Measurements from ENCODE around the gene DTX1. TPM values are rescaled to one million over a fixed set of nuclear protein-coding genes. Genes with fewer than 3 reads are reported as not detected.

DTX1 gene
- total and polyA plus RNA-seq, 2 donors (not counting 1 experiment from before 2014, with no cell fraction given), result 47.0 to 49.5 TPM

- H2AFZ ChIP-seq (ENCODE audit: insufficient read depth, low read depth, low read length, poor library complexity, severe bottlenecking), result peak overlapping the region; percentile 72
- peak overlapping the region; percentile 82 for H3K4me3 Mint-ChIP-seq
- H3K27ac ChIP-seq (ENCODE audit: low read length in 2 of 2), result peak overlapping the region; percentile 56 to 84
- intact Hi-C loops (cut with micrococcal nuclease), result no loop called here
- H4K20me1 ChIP-seq (ENCODE audit: control insufficient read depth, insufficient read depth, low read length, poor library complexity, severe bottlenecking), result peaks cover 13% of the 10 kb centered on the region
- ATAC-seq (ENCODE audit: low read depth) (no peak), DNase-seq (peak; percentile 18)
- peak overlapping the region; percentile 71 for H3K9ac ChIP-seq (ENCODE audit: low read length)
- H3K27ac Mint-ChIP-seq, result peak overlapping the region; percentile 84
- no peaks in the 10 kb centered on the region for H3K27me3 Mint-ChIP-seq
- H3K9me3 ChIP-seq (ENCODE audit: control extremely low read depth in 1 of 3, control insufficient read depth in 2 of 3, insufficient read depth in 1 of 3, low read length in 2 of 3), result no peaks in the 10 kb centered on the region
- H3K4me2 ChIP-seq (replicated peaks; ENCODE audit: low read depth, low read length, poor library complexity, severe bottlenecking), result peak overlapping the region; percentile 90
- TF ChIP-seq, protein P1, sequence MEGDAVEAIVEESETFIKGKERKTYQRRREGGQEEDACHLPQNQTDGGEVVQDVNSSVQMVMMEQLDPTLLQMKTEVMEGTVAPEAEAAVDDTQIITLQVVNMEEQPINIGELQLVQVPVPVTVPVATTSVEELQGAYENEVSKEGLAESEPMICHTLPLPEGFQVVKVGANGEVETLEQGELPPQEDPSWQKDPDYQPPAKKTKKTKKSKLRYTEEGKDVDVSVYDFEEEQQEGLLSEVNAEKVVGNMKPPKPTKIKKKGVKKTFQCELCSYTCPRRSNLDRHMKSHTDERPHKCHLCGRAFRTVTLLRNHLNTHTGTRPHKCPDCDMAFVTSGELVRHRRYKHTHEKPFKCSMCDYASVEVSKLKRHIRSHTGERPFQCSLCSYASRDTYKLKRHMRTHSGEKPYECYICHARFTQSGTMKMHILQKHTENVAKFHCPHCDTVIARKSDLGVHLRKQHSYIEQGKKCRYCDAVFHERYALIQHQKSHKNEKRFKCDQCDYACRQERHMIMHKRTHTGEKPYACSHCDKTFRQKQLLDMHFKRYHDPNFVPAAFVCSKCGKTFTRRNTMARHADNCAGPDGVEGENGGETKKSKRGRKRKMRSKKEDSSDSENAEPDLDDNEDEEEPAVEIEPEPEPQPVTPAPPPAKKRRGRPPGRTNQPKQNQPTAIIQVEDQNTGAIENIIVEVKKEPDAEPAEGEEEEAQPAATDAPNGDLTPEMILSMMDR (IDR thresholded peaks at IDR 0.05), result no peak
- TF ChIP-seq EZH2 (IDR thresholded peaks at IDR 0.05; ENCODE audit: borderline replicate concordance, insufficient read depth, low read depth, low read length, poor library complexity, severe bottlenecking), result no peak
- H3K4me1 Mint-ChIP-seq, result peaks cover 55% of the 10 kb centered on the region
- ChIA-PET POLR2A (no interaction called here), CTCF (interaction anchor here (1.4 to 15.1 kb wide), 2 partner anchors 40 to 97 kb away, joined by 4 to 359 read pairs; no protein-coding TSS in a partner anchor)
- H3K27me3 ChIP-seq (replicated peaks in 1 of 4; ENCODE audit: control extremely low read depth in 1 of 4, control insufficient read depth in 3 of 4, insufficient read depth in 4 of 4, low read length in 3 of 4), result no peaks in the 10 kb centered on the region
- 84% methylated on average over 10 of the region's 13 CpGs for WGBS (ENCODE audit: insufficient coverage)
- H3K9me3 Mint-ChIP-seq (ENCODE audit: insufficient read depth), result no peaks in the 10 kb centered on the region
- peaks cover 81% of the 10 kb centered on the region for H3K79me2 ChIP-seq (ENCODE audit: control insufficient read depth, insufficient read depth, low read length)
- H3K4me3 ChIP-seq (ENCODE audit: control extremely low read depth in 1 of 5, extremely low read depth in 1 of 5, insufficient read depth in 1 of 5, low read depth in 2 of 5, low read length in 4 of 5), result peak overlapping the region; percentile 44 to 73 (median 69)
- peaks cover 1 to 4% of the 10 kb centered on the region in 2 experiments for H3K36me3 ChIP-seq (replicated peaks in 1 of 2; ENCODE audit: control extremely low read depth in 1 of 2, control insufficient read depth in 1 of 2, extremely low read depth in 1 of 2, insufficient read depth in 2 of 2, low read length in 1 of 2)
- peaks cover 85 to 93% of the 10 kb centered on the region in 2 donors for H3K4me1 ChIP-seq (ENCODE audit: control insufficient read depth in 2 of 2, insufficient read depth in 2 of 2, low read length in 2 of 2)
Observed at GRCh38 chr12:113055594-113056380, 743 bp upstream of the DTX1 start.

DNA sequence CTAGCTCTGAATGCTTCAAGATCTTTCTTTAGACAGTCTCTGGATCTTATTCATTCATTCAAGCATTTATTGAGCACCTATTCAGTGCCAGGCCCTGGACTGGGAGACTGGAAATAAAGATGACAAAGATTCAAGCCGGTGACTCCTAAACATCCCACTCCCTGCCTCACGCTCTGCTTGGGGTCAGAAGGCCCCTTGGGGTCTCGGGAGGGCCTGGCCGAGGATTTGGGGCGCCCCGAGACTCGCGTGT, 224 bp upstream of the DTX1 start:
- peaks cover 86 to 93% of the 10 kb centered on the region in 2 donors for H3K4me1 ChIP-seq (ENCODE audit: control insufficient read depth in 2 of 2, insufficient read depth in 2 of 2, low read length in 2 of 2)
- DNase-seq (no peak), ATAC-seq (ENCODE audit: low read depth) (no peak)
- WGBS (ENCODE audit: insufficient coverage), result 1% methylated on average over 7 of the region's 8 CpGs
- H3K9ac ChIP-seq (ENCODE audit: low read length), result peak overlapping the region; percentile 71
- H3K4me2 ChIP-seq (replicated peaks; ENCODE audit: low read depth, low read length, poor library complexity, severe bottlenecking), result peak overlapping the region; percentile 90
- H3K9me3 ChIP-seq (ENCODE audit: control extremely low read depth in 1 of 3, control insufficient read depth in 2 of 3, insufficient read depth in 1 of 3, low read length in 2 of 3), result no peaks in the 10 kb centered on the region
- intact Hi-C loops (cut with micrococcal nuclease), result no loop called here
- peaks cover 1 to 4% of the 10 kb centered on the region in 2 experiments for H3K36me3 ChIP-seq (replicated peaks in 1 of 2; ENCODE audit: control extremely low read depth in 1 of 2, control insufficient read depth in 1 of 2, extremely low read depth in 1 of 2, insufficient read depth in 2 of 2, low read length in 1 of 2)
- CTCF ChIA-PET, result interaction anchor here (1.4 to 15.1 kb wide), 2 partner anchors 39 to 96 kb away, joined by 4 to 359 read pairs; no protein-coding TSS in a partner anchor
- peak overlapping the region; percentile 72 for H2AFZ ChIP-seq (ENCODE audit: insufficient read depth, low read depth, low read length, poor library complexity, severe bottlenecking)
- Mint-ChIP-seq H3K27ac (peak overlapping the region; percentile 84), H3K4me3 (peak overlapping the region; percentile 82), H3K4me1 (peaks cover 50% of the 10 kb centered on the region), H3K27me3 (no peaks in the 10 kb centered on the region), H3K9me3 (ENCODE audit: insufficient read depth) (no peaks in the 10 kb centered on the region)
- TF ChIP-seq, protein P1 (IDR thresholded peaks at IDR 0.05), result no peak
- no peak for TF ChIP-seq EZH2 (IDR thresholded peaks at IDR 0.05; ENCODE audit: borderline replicate concordance, insufficient read depth, low read depth, low read length, poor library complexity, severe bottlenecking)
- peak overlapping the region; percentile 44 to 73 (median 69) for H3K4me3 ChIP-seq (ENCODE audit: control extremely low read depth in 1 of 5, extremely low read depth in 1 of 5, insufficient read depth in 1 of 5, low read depth in 2 of 5, low read length in 4 of 5)
- no peaks in the 10 kb centered on the region for H3K27me3 ChIP-seq (replicated peaks in 1 of 4; ENCODE audit: control extremely low read depth in 1 of 4, control insufficient read depth in 3 of 4, insufficient read depth in 4 of 4, low read length in 3 of 4)
- peaks cover 13% of the 10 kb centered on the region for H4K20me1 ChIP-seq (ENCODE audit: control insufficient read depth, insufficient read depth, low read length, poor library complexity, severe bottlenecking)
- peaks cover 85% of the 10 kb centered on the region for H3K79me2 ChIP-seq (ENCODE audit: control insufficient read depth, insufficient read depth, low read length)
- peak overlapping the region; percentile 56 to 84 for H3K27ac ChIP-seq (ENCODE audit: low read length in 2 of 2)
- POLR2A ChIA-PET, result no interaction called here
